ENCODE results near the gene RAB22A. TPM values are rescaled to one million over a fixed set of nuclear protein-coding genes. Genes with fewer than 3 reads are reported as not detected.

Gene RAB22A
- polyA plus RNA-seq, 1 donor (not counting 4 experiments of a cell fraction or from before 2014, with no cell fraction given): 22.9 TPM

- FAIRE-seq (no peak), DNase-seq (ENCODE audit: low read depth, low spot score) (peak; percentile 61)
- dilution Hi-C loops (cut with MboI; ENCODE audit: extremely low pct_ligation_motif_present, low sequenced_read_pairs): no loop called here
- Histone ChIP-seq H3K9me3 (ENCODE audit: control insufficient read depth, low read depth, low read length) (no peaks in the 10 kb centered on the region), H3K79me2 (ENCODE audit: control insufficient read depth, insufficient read depth, low read length) (peaks cover 48% of the 10 kb centered on the region), H3K9ac (ENCODE audit: control insufficient read depth, extremely low read depth, insufficient read depth, low read length) (peak within 1 kb of the TSS; percentile 95), H3K4me3 (ENCODE audit: control insufficient read depth in 2 of 3, extremely low read depth in 1 of 3, insufficient read depth in 2 of 3, low read depth in 1 of 3, low read length in 3 of 3) (peak within 1 kb of the TSS; percentile 89 to 95 (median 93)), H3K36me3 (ENCODE audit: control insufficient read depth in 2 of 2, extremely low read depth in 1 of 2, insufficient read depth in 2 of 2, low read length in 2 of 2) (peaks cover 6 to 19% of the 10 kb centered on the region in 2 experiments), H2AFZ (ENCODE audit: control insufficient read depth, low read length) (peak within 1 kb of the TSS; percentile 79), H4K20me1 (ENCODE audit: control insufficient read depth, extremely low read depth, insufficient read depth, low read length) (peaks cover 1% of the 10 kb centered on the region), H3K27ac (ENCODE audit: control insufficient read depth, insufficient read depth, low read length) (peak within 1 kb of the TSS; percentile 86), H3K9me1 (ENCODE audit: control insufficient read depth, extremely low read depth, insufficient read depth, low read length) (no peaks in the 10 kb centered on the region), H3K4me2 (ENCODE audit: control insufficient read depth, extremely low read depth, insufficient read depth, low read depth, low read length) (peak within 1 kb of the TSS; percentile 93), H3K27me3 (ENCODE audit: control insufficient read depth, extremely low read depth, insufficient read depth, low read length) (no peaks in the 10 kb centered on the region), H3K4me1 (ENCODE audit: control insufficient read depth, extremely low read depth, insufficient read depth, low read length) (peaks cover 21% of the 10 kb centered on the region)
- TF ChIP-seq EZH2 (IDR thresholded peaks at IDR 0.05; ENCODE audit: low read length): no peak
- TF ChIP-seq, protein P1, sequence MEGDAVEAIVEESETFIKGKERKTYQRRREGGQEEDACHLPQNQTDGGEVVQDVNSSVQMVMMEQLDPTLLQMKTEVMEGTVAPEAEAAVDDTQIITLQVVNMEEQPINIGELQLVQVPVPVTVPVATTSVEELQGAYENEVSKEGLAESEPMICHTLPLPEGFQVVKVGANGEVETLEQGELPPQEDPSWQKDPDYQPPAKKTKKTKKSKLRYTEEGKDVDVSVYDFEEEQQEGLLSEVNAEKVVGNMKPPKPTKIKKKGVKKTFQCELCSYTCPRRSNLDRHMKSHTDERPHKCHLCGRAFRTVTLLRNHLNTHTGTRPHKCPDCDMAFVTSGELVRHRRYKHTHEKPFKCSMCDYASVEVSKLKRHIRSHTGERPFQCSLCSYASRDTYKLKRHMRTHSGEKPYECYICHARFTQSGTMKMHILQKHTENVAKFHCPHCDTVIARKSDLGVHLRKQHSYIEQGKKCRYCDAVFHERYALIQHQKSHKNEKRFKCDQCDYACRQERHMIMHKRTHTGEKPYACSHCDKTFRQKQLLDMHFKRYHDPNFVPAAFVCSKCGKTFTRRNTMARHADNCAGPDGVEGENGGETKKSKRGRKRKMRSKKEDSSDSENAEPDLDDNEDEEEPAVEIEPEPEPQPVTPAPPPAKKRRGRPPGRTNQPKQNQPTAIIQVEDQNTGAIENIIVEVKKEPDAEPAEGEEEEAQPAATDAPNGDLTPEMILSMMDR (optimal IDR thresholded peaks at IDR 0.05 in 1 of 3, IDR thresholded peaks at IDR 0.05 in 1 of 3, conservative IDR thresholded peaks at IDR 0.05 in 1 of 3; ENCODE audit: extremely low read depth in 1 of 3, insufficient read depth in 2 of 3, low read length in 3 of 3): no peak
Measured at GRCh38 chr20:58388882-58389323, 79.4 kb downstream of the RAB22A start, which contains the start of gene VAPB. Gene VAPB, plus strand, starts transcription at chr20:58389229. Its CDS starts 231 bp downstream, at chr20:58389460.

DNA sequence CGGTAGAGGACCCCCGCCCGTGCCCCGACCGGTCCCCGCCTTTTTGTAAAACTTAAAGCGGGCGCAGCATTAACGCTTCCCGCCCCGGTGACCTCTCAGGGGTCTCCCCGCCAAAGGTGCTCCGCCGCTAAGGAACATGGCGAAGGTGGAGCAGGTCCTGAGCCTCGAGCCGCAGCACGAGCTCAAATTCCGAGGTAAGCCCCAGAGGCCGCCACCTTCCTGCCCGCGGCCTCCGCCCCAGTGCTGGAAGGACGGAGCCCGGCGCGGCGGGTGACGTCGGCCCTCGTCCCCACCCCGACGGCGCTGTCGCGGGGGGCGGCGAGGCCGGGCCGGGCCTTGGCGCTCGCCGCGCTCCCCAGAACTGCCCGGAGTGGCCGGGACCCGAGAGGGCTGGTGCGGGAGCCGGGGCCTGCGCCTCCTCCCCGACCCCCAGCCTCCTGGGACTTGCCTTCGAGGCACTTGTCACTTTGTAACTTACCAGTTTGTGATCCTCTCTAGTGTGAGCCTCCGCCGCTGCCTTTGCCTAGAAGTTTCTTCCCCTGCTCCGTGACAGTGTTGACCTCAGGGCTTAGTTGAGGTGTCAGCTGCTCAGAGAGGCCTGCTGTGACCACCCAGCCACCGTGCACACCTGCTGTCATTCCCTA is 79.9 kb downstream of the RAB22A start:
- peaks cover 2% of the 10 kb centered on the region for H4K20me1 ChIP-seq (ENCODE audit: control insufficient read depth, extremely low read depth, insufficient read depth, low read length)
- H3K79me2 ChIP-seq (ENCODE audit: control insufficient read depth, insufficient read depth, low read length): peaks cover 53% of the 10 kb centered on the region
- no peak for FAIRE-seq
- dilution Hi-C loops (cut with MboI; ENCODE audit: extremely low pct_ligation_motif_present, low sequenced_read_pairs): no loop called here
- H3K9ac ChIP-seq (ENCODE audit: control insufficient read depth, extremely low read depth, insufficient read depth, low read length): peak overlapping the region; percentile 95
- H3K36me3 ChIP-seq (ENCODE audit: control insufficient read depth in 2 of 2, extremely low read depth in 1 of 2, insufficient read depth in 2 of 2, low read length in 2 of 2): peaks cover 6 to 25% of the 10 kb centered on the region in 2 experiments
- H3K4me2 ChIP-seq (ENCODE audit: control insufficient read depth, extremely low read depth, insufficient read depth, low read depth, low read length): peak overlapping the region; percentile 93
- H3K27ac ChIP-seq (ENCODE audit: control insufficient read depth, insufficient read depth, low read length): peak overlapping the region; percentile 86
- H3K9me3 ChIP-seq (ENCODE audit: control insufficient read depth, low read depth, low read length): no peaks in the 10 kb centered on the region
- H3K9me1 ChIP-seq (ENCODE audit: control insufficient read depth, extremely low read depth, insufficient read depth, low read length): no peaks in the 10 kb centered on the region
- peaks cover 21% of the 10 kb centered on the region for H3K4me1 ChIP-seq (ENCODE audit: control insufficient read depth, extremely low read depth, insufficient read depth, low read length)
- TF ChIP-seq, protein P1 (optimal IDR thresholded peaks at IDR 0.05 in 1 of 3, IDR thresholded peaks at IDR 0.05 in 1 of 3, conservative IDR thresholded peaks at IDR 0.05 in 1 of 3; ENCODE audit: extremely low read depth in 1 of 3, insufficient read depth in 2 of 3, low read length in 3 of 3): no peak
- no peak for TF ChIP-seq EZH2 (IDR thresholded peaks at IDR 0.05; ENCODE audit: low read length)
- H3K4me3 ChIP-seq (ENCODE audit: control insufficient read depth in 2 of 3, extremely low read depth in 1 of 3, insufficient read depth in 2 of 3, low read depth in 1 of 3, low read length in 3 of 3): peak overlapping the region; percentile 89 to 95 (median 93)
- no peak for DNase-seq (ENCODE audit: low read depth, low spot score)
- peak overlapping the region; percentile 79 for H2AFZ ChIP-seq (ENCODE audit: control insufficient read depth, low read length)
- H3K27me3 ChIP-seq (ENCODE audit: control insufficient read depth, extremely low read depth, insufficient read depth, low read length): no peaks in the 10 kb centered on the region

All from keratinocyte (primary cell).